ENCODE measurements around the gene NFIB.

The NFIB gene

DNA sequence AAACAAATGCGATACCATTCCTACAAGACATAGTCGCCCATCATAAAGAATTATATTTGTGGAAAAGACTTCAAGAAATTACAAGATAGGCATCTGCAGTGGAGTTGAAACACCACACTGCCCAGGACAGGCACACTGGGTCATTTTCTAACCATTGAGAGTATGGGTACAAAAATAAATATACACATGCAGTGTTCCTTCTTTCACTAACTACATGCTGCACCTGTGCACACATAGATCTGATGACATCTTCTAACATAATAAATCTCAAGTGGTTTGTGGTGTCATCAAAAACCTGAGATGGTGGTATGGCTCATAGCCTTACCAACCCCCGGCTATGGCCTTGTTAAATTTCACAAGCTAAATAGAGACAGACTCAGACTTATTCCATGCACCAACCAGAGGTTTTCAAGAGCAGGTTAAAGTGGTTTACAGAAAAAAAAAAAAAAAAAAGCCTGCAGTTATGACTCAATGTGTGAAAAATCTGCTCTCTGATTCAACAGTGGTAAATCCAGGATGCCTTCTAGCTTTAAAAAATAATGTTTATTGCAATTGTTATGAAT, 12.4 kb upstream of the NFIB start:
- TF ChIP-seq, protein P1, sequence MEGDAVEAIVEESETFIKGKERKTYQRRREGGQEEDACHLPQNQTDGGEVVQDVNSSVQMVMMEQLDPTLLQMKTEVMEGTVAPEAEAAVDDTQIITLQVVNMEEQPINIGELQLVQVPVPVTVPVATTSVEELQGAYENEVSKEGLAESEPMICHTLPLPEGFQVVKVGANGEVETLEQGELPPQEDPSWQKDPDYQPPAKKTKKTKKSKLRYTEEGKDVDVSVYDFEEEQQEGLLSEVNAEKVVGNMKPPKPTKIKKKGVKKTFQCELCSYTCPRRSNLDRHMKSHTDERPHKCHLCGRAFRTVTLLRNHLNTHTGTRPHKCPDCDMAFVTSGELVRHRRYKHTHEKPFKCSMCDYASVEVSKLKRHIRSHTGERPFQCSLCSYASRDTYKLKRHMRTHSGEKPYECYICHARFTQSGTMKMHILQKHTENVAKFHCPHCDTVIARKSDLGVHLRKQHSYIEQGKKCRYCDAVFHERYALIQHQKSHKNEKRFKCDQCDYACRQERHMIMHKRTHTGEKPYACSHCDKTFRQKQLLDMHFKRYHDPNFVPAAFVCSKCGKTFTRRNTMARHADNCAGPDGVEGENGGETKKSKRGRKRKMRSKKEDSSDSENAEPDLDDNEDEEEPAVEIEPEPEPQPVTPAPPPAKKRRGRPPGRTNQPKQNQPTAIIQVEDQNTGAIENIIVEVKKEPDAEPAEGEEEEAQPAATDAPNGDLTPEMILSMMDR (IDR thresholded peaks at IDR 0.05; ENCODE audit: low read depth, low read length, missing control alignments): no peak
- DNase-seq (ENCODE audit: extremely low read depth, low read depth): no peak
- H3K4me3 ChIP-seq (replicated peaks; ENCODE audit: low read depth, low read length): no peak overlapping the region

DNA sequence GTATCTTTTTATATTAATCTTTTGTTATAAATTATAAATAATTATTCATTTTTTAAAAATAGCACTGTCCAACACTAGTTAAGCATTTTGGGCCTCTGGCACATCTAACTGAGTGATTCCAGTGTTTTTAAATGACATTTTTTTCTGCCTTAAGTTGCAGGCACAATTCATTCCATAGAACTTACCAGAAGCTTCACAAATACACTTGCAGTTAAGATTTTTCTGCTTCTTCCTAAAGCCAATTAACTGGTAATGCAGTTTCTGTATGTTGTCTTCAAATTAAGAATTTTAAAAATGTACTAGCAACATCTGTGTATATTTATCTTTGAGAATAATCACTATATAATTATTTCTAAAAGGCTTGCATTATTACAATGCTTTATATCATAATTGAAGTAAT, 11.2 kb upstream of the NFIB start:
- no peak overlapping the region for H3K4me3 ChIP-seq (replicated peaks; ENCODE audit: low read depth, low read length)
- TF ChIP-seq, protein P1 (IDR thresholded peaks at IDR 0.05; ENCODE audit: low read depth, low read length, missing control alignments): no peak
- DNase-seq (ENCODE audit: extremely low read depth, low read depth): no peak

GRCh38 chr9:14323985-14324650, 10.2 kb upstream of the NFIB start:
- no peak for DNase-seq (ENCODE audit: extremely low read depth, low read depth)

GRCh38 chr9:14323083-14323971, 9.4 kb upstream of the NFIB start:
- TF ChIP-seq, protein P1 (IDR thresholded peaks at IDR 0.05; ENCODE audit: low read depth, low read length, missing control alignments): no peak

More at GRCh38 chr9:14323985-14324650, 10.2 kb upstream of the NFIB start:
- TF ChIP-seq, protein P1 (IDR thresholded peaks at IDR 0.05; ENCODE audit: low read depth, low read length, missing control alignments): no peak
- no peak overlapping the region for H3K4me3 ChIP-seq (replicated peaks; ENCODE audit: low read depth, low read length)

GRCh38 chr9:14322211-14323082, 8.5 kb upstream of the NFIB start:
- H3K4me3 ChIP-seq (replicated peaks; ENCODE audit: low read depth, low read length): peak overlapping the region; percentile 53
- TF ChIP-seq, protein P1 (IDR thresholded peaks at IDR 0.05; ENCODE audit: low read depth, low read length, missing control alignments): peak; percentile 26
- DNase-seq (ENCODE audit: extremely low read depth, low read depth): no peak

More at GRCh38 chr9:14323083-14323971, 9.4 kb upstream of the NFIB start:
- DNase-seq (ENCODE audit: extremely low read depth, low read depth): no peak
- peak overlapping the region; percentile 53 for H3K4me3 ChIP-seq (replicated peaks; ENCODE audit: low read depth, low read length)

DNA sequence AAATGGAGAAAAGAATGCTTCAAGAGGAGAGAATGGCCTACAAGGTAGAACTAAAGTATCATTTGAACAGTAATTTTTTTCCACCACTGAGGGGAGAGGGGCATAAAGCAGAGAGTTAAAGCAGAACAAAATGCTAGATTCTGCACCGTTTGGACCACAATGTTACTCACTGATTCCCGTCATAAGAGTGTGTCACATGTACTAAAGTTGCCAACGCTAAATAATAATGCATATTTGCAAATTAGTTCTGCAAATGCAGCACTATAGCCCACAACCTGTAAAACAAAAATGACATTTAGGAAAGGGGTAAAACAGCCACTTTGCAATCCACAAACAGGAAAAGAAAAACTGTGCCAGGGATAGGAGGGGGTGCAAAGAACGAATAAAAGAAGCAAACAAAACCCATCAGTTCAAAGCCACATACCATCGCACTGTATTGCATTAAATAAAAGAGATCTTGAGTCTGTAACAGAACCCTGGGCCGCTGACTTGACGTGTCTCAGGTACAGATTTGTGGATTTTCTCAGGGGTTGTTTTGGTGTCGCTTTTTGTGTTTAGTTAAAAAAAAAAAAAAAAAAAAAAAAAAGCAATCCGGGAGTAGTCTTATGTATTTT, 7.7 kb upstream of the NFIB start:
- H3K4me3 ChIP-seq (replicated peaks; ENCODE audit: low read depth, low read length): peak overlapping the region; percentile 53
- no peak for DNase-seq (ENCODE audit: extremely low read depth, low read depth)
- TF ChIP-seq, protein P1 (IDR thresholded peaks at IDR 0.05; ENCODE audit: low read depth, low read length, missing control alignments): no peak
